GM18517 (cell line): ENCODE results near the gene B4GALNT4.
"Not testable (repeated sequence)": the region's sequence is repeated elsewhere in the genome, so short reads cannot be mapped to it uniquely, and the experiment has no call there.

Experiments
- ATAC-seq: cut with Tn5 transposase; IDR thresholded peaks from one replicate; pipeline ENCODE4 v1.9.1; 2021; ENCODE audit warnings: mild to moderate bottlenecking, moderate library complexity; ENCODE audit not compliant: unreplicated experiment

B4GALNT4 gene, protein sequence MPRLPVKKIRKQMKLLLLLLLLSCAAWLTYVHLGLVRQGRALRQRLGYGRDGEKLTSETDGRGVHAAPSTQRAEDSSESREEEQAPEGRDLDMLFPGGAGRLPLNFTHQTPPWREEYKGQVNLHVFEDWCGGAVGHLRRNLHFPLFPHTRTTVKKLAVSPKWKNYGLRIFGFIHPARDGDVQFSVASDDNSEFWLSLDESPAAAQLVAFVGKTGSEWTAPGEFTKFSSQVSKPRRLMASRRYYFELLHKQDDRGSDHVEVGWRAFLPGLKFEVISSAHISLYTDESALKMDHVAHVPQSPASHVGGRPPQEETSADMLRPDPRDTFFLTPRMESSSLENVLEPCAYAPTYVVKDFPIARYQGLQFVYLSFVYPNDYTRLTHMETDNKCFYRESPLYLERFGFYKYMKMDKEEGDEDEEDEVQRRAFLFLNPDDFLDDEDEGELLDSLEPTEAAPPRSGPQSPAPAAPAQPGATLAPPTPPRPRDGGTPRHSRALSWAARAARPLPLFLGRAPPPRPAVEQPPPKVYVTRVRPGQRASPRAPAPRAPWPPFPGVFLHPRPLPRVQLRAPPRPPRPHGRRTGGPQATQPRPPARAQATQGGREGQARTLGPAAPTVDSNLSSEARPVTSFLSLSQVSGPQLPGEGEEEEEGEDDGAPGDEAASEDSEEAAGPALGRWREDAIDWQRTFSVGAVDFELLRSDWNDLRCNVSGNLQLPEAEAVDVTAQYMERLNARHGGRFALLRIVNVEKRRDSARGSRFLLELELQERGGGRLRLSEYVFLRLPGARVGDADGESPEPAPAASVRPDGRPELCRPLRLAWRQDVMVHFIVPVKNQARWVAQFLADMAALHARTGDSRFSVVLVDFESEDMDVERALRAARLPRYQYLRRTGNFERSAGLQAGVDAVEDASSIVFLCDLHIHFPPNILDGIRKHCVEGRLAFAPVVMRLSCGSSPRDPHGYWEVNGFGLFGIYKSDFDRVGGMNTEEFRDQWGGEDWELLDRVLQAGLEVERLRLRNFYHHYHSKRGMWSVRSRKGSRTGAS

DNA sequence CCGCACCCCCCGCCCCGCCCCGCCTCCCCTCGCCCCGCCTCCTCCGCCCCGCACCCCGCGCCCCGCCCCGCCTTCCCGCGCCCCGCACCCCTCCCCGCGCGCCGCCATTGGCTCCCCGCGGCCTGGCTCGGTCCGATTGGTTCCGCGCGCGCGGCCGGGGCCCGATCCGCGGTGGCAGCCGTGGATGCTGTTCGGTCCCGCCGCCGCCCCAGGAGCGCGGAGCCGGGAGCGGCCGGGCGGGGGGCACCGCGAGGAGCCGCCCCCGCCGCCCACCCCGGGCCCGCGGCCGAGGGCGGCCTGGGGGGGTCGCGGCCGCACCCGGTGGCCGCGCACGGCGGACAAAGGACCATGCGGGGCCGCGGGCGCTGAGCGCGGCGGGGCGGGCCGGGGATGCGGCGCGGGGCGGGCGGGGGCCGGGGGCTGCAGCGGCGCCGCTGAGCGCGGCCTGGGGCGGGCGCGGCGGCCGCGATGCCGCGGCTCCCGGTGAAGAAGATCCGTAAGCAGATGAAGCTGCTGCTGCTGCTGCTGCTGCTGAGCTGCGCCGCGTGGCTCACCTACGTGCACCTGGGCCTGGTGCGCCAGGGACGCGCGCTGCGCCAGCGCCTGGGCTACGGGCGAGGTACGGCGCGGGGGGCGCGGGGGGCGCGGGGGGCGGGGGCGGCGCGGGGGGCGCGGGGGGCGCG lies at the start of gene B4GALNT4:
B4GALNT4 (plus strand) TSS at position 164 of the 683 bp plus-strand sequence; CDS start at position 469, 305 bp downstream.
- ATAC-seq = no peak

DNA sequence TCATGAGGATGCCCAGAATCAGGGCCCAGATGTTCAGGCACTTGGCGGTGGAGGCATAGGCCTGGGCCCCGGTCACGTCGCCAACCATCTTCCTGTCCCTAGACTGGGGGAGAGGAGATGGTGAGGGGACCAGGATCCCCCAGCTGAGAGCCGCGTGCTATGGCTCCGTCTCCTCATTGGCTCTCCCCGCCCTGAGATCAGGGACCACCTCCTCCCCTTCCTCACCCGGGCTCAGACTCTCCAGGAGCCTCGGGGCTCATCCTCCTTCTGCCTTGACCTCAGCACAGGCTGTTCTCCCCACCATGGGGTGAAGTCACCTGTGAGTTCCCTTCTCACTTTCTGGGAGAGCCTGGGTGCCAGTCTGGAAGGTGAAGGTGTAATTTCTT lies 49.4 kb upstream of the B4GALNT4 start:
- ATAC-seq = not testable (repeated sequence)

DNA sequence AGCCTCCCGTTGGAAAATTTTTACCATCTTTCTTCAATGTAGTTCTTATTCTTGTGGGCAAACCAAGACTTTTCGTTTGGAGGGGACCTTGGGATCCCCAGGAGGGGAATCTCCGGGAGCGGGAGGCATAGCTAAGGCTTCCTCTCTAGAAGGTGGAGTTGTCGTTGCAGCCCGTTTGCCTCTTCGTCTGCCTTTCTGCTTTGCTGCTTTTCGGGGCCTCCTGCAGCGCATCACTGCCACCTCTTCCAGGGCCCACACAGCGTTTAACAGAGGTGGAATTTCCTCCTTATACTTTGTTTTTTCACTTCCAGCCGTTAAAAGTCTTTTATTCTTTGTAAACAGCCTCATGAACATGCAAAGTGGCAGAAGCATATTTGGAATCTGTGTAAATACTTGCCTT lies 45.1 kb upstream of the B4GALNT4 start:
- no peak for ATAC-seq

DNA sequence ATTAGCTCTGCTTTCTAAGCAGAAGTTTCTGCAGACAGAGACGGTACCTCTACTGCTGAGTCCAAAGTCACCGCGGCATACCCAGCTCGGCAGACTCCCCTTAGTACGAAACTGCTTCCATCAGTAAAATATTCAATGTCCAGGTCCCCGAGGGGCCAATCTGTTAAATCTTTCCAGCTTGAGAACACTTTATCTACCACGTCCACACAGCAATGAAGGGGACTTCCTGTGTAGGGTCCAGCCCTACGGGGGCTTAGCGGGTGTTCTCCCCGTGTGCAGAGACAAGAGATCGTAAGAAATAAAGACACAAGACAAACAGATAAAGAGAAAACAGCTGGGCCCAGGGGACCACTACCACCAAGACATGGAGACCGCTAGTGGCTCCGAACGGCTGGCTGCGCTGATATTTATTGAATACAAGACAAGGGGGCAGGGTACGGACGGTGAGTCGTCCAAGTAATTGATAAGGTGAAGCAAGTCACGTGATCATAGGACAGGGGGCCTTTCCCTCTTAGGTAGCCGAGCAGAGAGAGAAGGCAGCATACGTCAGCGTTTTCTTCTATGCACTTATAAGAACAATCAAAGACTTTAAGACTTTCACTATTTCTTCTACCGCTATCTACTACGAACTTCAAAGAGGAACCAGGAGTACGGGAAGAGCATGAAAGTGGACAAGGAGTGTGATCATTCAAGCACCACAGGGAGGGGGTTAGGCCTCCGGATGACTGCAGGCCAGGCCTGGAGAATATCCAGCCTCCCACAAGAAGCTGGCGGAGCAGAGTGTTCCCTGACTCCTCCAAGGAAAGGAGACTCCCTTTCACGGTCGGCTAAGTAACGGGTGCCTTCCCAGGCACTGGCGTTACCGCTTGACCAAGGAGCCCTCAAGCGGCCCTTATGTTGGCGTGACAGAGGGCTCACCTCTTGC lies 44.4 kb upstream of the B4GALNT4 start:
- ATAC-seq = not testable (repeated sequence)

DNA sequence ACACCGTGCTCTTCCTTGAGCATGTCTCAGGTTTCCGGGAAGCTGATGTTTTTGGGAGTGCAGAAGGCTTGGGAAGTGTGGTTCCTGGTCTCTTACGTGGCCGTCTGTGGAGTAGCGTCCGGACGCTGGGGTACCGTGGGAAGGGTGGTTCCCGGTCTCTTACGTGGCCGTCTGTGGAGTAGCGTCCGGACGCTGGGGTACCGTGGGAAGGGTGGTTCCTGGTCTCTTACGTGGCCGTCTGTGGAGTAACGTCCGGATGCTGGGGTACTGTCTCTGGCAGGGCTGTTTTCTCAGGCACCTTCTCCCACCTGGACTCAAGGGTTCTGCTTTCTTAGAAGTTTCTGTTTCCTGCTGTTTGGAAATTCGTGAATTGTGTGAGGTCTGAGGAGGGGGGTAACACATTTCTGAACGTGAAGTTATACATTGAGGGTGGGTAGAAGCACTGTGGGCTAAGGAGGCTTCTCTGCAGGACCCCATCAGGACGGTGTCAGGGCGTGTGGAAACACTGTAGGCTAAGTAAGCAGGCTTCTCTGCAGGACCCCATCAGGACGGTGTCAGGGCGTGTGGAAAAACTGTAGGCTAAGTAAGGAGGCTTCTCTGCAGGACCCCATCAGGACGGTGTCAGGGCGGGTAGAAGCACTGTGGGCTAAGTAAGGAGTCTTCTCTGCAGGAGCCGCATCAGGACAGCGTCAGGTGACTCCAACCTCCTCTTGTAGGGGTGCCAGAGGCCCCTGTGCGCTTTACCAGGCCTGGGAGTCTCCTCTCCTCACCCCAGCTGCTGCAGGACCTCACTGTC lies 43.3 kb upstream of the B4GALNT4 start:
- no peak for ATAC-seq

DNA sequence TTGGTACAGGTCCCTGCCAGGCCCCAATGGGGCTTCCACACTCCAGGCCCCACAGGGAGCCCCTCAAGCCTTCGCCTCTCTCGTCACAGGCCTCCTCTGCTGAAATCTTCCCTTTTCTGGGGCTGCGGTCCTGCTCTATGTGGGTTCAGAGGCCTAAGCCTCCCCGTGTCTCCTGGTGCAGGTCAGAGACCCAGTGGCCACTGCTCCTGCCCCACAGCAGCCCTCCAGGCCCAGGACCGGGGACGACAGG lies 42.8 kb upstream of the B4GALNT4 start:
- no peak for ATAC-seq

DNA sequence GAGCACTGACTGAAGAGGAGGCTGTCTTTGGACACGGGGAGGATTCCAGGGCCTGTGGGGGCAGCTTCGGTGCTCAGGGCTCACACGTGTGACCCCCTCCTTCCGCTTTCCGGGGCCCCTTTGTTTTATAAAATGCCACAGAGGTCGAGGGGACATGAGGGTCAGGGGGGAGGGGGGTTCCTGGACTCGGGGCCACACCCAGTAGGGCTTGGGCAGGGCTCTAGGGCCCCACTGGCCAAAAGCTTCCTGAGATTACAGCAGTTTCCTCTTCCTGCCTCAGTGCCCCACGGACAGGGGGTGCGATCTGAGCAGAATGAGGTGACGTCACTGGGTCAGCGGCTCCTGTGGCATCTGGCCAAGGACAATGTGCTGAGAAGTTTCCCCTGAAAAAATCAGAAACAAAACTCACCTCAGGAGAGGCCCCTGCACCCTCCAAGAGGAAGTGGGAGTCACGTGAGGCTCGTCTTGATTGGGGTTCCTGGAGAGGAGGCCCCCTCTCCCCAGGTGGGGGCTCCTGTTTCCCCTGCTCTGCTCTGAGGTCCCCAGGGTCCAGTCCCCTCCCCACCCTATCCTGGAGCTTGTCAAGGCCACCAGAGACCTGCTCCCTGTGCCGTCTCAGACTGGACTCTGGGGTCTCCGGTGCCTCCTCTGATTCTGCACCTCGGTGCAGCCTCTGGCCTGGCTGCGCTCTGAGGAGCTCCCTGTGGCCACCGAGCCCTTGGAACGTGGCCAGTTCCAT lies 42.3 kb upstream of the B4GALNT4 start:
- no peak for ATAC-seq

DNA sequence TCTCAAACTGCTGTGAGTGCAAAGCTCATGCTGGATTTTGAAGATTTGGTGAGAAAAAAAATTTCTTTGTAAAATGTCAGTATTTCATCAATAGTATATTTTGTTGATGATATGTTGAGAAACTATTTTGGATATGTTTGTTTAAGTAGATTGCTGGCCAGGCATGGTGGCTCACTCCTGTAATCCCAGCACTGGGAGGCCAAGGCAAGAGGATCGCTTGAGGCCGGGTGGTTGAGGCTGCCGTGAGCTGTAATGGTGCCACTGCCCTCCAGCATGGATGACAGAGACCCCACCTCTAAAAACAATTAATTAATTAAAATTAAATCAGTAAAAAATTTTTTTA lies 41.7 kb upstream of the B4GALNT4 start:
- no peak for ATAC-seq

DNA sequence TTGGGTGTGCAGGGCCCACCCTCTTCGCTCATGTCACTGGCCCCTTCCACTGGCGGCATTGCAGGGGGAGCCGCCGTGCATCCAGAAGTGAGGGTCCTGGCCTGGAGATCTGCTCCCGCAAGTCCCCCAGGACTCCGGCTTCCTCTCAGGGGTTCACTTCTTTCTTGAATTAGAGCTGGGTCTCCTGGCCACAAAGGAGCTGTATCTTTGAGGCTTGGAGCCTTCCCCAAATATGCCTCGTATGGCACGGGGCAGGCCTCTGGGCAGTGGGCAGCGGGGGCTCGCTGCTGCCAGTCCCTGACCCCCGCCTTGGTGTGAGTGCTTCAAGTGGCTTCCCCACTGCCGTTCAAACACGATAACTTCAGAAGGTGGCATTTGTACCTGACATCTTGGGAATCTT lies 41.3 kb upstream of the B4GALNT4 start:
- ATAC-seq = no peak

DNA sequence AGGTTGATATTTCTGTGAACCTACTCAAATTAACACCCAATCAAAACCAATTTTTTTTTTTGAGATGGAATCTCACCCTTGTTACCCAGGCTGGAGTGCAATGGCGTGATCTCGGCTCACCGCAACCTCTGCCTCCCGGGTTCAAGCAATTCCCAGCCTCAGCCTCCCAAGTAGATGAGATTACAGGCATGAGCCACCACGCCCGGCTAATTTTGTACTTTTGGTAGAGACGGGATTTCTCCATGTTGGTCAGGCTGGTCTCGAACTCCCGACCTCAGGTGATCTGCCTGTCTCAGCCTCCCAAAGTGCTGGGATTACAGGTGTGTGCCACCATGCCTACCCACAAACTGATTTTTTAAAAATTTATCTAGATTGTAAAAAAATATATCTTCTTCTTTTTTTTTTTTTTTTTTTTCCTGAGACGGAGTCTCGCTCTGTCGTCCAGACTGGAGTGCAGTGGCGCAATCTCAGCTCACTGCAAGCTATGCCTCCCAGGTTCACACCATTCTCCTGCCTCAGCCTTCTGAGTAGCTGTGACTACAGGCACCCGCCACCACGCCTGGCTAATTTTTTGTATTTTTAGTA lies 40.7 kb upstream of the B4GALNT4 start:
- ATAC-seq = not testable (repeated sequence)

DNA sequence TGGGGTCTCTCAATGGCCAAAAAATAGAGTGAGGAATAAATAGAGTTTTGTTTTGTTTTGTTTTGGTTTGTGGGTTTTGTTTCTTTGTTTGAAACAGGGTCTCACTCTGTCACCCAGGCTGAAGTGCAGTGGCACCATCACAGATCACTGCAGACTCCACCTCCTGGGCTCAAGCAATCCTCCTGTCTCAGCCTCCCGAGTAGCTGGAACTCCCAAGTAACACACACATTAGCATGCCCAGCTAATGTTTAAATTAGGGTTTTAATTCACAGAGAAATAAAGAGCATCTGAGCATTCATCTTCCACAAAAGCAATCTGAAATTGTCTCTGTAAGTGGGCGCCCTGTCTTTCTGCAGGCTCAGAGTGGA lies 39.4 kb upstream of the B4GALNT4 start:
- no peak for ATAC-seq

DNA sequence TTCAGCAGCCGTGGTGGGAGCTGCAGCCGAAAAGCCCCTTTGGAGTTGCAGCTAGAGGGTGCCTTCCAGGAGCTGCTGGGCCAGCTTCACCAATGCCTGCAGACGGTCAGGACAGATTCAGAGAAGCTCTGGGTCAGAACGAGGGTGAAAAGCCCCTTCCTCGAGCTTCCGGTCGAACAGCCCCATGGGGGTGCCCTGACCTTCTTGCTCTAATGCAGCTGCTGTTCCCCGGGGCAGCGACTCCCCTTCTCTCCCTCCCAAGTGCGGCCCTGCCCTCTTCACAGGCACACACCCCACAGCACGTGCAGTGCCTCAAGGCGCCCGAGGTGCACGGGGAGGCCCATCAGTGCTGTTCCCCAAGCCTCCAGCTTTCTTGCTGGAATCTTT lies 39.0 kb upstream of the B4GALNT4 start:
- ATAC-seq = no peak

DNA sequence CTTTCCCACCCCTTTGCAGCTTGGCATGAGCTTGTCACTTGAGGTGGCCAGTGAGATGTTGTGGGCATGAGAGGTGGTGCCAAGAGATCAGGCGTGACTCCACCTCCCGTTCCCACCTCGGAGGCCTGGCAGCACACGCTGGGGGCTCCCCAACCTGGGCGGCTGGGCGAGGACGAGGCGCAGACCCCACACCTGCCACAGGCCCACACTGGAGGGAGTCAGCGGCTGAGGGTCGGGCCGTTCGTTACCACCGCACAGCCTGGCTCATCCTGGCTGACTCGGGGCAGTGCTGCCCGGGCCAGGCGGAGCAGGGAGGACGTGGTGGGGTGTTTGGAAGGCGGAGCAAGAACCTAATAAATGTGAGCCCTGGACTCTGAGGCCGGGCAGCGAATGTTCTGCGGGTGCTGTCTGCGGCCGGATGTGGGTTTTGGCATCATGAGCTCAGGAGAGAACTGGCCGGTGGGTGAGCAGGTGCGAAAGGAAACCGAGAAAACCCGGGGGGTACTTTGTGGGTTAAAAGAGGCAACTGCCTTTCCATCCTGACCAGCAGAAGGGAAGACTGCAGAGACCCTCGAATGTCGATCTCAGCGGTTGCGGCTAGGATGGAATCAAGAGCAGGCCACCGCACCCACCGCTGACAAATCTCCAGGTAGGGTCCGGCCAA lies 38.5 kb upstream of the B4GALNT4 start:
- ATAC-seq = no peak

DNA sequence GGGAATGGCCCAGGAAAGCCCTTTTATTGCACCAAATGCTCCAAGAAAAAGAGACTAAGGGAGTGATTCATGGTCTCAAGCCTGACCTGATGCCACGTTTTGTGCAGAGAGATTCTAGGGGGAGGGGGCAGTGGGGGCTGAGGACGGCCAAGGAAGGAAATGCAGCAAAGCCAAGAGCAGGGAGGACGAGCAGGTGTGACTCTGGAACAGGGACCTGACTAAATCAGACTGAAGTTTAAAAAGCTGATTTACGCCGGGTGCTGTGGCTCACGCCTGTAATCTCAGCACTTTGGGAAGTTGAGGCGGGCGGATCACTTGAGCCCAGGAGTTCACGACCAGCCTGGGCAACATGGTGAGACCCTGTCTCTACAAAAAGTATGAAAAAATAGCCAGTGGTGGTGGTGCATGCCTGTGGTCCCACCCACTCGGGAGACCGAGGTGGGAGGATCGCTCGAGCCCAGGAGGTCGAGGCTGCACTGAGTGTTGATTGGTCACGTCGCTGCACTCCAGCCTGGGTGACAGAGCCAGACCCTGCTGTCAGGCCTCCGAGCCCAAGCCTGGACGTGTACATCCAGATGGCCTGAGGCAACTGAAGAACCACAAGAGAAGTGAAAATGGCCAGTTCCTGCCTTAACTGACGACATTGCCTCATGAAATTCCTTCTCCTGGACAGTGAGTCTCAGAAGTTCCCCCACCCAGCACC lies 37.8 kb upstream of the B4GALNT4 start:
- ATAC-seq = no peak

DNA sequence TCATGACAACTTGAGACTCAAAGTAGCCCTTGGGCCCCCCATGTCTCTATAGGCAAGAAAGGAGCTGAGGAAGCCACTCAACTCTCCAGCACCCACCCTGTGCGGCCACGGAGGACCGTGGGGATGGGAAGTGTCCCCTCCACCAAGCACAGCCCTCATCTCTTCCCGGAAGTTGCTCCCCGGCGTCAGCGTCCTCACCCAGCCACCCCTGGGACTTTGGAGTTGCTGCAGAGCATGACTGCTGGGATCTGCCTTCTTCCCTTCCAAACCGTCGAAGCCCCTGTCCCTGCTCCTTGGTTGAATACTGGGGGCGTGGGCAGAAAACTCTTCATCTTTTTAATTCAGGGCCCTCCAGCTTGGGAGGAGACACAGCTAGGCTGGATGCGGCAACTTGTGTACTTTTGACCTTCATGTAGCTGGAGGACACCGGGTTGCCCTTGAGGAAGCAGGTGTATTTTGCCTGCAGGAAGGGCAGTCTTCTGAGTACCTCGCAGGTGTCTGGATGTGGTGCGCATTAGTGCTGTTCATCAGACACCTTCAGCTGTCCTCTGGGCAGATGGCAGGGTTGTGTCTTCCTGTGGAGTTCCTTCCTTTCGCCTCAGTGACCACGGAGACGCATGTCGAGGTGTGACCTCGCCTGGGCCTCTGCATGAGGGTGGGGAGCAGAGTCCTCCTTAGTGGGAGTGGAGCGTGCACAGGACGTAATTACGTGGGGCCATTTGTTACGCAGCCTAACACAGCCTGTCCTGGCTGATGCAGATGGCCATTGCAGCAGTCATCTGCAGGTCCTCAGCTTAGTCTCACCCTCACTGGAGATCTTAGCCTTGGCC lies 36.4 kb upstream of the B4GALNT4 start:
- ATAC-seq = no peak

DNA sequence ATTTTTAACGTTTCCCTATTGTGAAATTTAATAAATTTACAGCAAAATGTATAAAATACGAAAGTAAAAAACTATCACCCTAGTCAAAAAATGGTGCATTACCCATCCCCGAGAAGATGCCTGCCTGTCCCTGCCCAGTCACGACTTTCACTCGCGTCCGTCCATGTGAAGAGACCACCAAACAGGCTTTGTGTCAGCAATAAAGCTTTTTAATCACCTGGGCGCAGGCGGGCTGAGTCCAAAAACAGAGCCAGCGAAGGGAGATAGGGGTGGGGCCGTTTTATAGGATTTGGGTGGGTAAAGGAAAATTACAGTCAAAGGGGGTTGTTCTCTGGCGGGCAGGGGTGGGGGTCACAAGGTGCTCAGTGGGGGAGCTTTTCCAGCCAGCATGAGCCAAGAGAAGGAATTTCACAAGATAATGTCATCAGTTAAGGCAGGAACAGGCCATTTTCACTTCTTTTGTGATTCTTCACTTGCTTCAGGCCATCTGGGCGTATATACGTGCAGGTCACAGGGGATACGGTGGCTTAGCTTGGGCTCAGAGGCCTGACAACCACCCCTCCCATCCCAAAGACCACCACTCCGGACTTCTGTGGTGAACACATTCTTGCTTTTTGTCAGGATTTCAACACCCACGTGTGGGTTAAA lies 35.6 kb upstream of the B4GALNT4 start:
- not testable (repeated sequence) for ATAC-seq
